Measurements from ENCODE around the gene FBXL5. TPM values are rescaled to one million over a fixed set of nuclear protein-coding genes. Genes with fewer than 3 reads are reported as not detected.

The FBXL5 gene
- total RNA-seq, 1 experiment from 2014 or later, result 59.7 TPM

DNA sequence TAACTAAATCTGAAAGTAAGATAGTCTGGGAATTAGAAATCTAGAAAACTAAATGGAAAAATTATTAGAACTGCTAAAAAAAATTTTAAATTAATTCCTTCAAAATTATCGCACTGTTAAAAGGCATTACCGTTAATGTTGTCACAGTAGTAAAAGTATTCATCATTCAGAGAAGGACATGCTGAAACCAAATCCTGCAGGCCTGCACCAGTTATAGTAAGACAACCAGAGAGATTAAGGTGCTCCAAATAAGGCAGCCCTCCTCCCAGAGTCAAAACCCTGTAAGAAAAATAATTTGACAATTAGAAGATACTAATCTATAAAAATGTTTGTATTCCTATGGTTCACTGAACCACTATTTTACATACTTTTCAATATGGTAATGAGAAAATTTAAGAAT lies 43.0 kb downstream of the FBXL5 start:
- H3K27ac ChIP-seq (ENCODE audit: low read depth, low read length, poor library complexity, severe bottlenecking), result no peak overlapping the region
- BruUV-seq (replicated peaks), result no TSS peak
- no peak for DNase-seq (ENCODE audit: low spot score)
- peaks cover 16% of the 10 kb centered on the region for H3K36me3 ChIP-seq (ENCODE audit: insufficient read depth, low read length, poor library complexity, severe bottlenecking)
- ChIA-PET CTCF (no interaction called here), POLR2A (ENCODE audit: low non-redundant PET) (no interaction called here)
- no peaks in the 10 kb centered on the region for H3K9me3 ChIP-seq (ENCODE audit: low read depth, low read length, poor library complexity, severe bottlenecking)
- no peaks in the 10 kb centered on the region for H3K27me3 ChIP-seq (replicated peaks; ENCODE audit: insufficient read depth, low read depth, low read length, poor library complexity)
- intact Hi-C loops (cut with micrococcal nuclease; ENCODE audit: unreplicated experiment), result no loop called here
- H3K4me1 ChIP-seq (ENCODE audit: insufficient read depth, low read length, poor library complexity, severe bottlenecking), result no peaks in the 10 kb centered on the region
- no peak overlapping the region for H3K4me3 ChIP-seq (ENCODE audit: low read depth, low read length, poor library complexity, severe bottlenecking)
- TF ChIP-seq, protein P1, sequence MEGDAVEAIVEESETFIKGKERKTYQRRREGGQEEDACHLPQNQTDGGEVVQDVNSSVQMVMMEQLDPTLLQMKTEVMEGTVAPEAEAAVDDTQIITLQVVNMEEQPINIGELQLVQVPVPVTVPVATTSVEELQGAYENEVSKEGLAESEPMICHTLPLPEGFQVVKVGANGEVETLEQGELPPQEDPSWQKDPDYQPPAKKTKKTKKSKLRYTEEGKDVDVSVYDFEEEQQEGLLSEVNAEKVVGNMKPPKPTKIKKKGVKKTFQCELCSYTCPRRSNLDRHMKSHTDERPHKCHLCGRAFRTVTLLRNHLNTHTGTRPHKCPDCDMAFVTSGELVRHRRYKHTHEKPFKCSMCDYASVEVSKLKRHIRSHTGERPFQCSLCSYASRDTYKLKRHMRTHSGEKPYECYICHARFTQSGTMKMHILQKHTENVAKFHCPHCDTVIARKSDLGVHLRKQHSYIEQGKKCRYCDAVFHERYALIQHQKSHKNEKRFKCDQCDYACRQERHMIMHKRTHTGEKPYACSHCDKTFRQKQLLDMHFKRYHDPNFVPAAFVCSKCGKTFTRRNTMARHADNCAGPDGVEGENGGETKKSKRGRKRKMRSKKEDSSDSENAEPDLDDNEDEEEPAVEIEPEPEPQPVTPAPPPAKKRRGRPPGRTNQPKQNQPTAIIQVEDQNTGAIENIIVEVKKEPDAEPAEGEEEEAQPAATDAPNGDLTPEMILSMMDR (conservative IDR thresholded peaks at IDR 0.05; ENCODE audit: low read depth, low read length), result no peak
- TF ChIP-seq EZH2 (IDR thresholded peaks at IDR 0.05; ENCODE audit: borderline replicate concordance, low read depth, low read length, poor library complexity, severe bottlenecking), result no peak

DNA sequence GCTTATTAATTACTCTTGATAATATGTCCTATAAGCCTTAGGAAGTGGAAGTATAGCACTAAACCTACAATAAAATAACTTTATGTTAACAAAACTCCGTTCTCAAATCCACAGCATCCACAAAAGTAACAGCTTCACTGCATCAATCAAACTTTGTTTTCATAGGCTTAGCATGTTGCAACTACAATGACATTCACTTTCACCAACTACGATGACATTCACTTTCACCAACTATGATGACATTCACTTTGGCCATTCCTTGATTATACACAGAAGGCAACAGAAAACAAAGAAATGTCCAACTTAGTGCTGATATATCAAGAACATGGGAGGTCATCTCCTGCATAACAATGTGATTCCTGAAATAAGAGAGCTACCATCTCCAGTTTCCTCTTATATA lies 44.3 kb downstream of the FBXL5 start:
- no peak overlapping the region for H3K27ac ChIP-seq (ENCODE audit: low read depth, low read length, poor library complexity, severe bottlenecking)
- intact Hi-C loops (cut with micrococcal nuclease; ENCODE audit: unreplicated experiment), result no loop called here
- no peaks in the 10 kb centered on the region for H3K27me3 ChIP-seq (replicated peaks; ENCODE audit: insufficient read depth, low read depth, low read length, poor library complexity)
- TF ChIP-seq, protein P1 (conservative IDR thresholded peaks at IDR 0.05; ENCODE audit: low read depth, low read length), result no peak
- no peak for TF ChIP-seq EZH2 (IDR thresholded peaks at IDR 0.05; ENCODE audit: borderline replicate concordance, low read depth, low read length, poor library complexity, severe bottlenecking)
- no peaks in the 10 kb centered on the region for H3K9me3 ChIP-seq (ENCODE audit: low read depth, low read length, poor library complexity, severe bottlenecking)
- peaks cover 16% of the 10 kb centered on the region for H3K36me3 ChIP-seq (ENCODE audit: insufficient read depth, low read length, poor library complexity, severe bottlenecking)
- no TSS peak for BruUV-seq (replicated peaks)
- POLR2A ChIA-PET (ENCODE audit: low non-redundant PET), result no interaction called here
- H3K4me1 ChIP-seq (ENCODE audit: insufficient read depth, low read length, poor library complexity, severe bottlenecking), result no peaks in the 10 kb centered on the region
- H3K4me3 ChIP-seq (ENCODE audit: low read depth, low read length, poor library complexity, severe bottlenecking), result no peak overlapping the region
- DNase-seq (ENCODE audit: low spot score), result no peak
- CTCF ChIA-PET, result no interaction called here

DNA sequence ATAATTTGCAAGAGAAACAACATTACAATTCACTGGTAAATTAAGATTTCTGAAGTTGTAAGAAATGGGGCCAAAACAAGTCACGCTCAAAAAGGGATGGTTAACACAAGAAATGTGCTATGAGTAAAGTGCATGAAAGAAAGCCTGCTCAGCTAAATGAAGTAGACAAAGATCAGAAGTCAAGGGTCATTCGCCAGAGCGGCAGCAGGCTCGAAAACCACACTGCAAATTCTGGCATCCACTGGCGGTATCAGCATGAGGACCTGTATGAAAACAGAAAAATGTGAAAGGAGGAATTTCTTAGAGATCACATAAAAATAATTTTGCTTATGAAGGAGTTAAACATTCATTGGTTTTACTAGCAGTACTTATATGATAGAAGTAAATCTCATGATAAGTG lies 49.6 kb downstream of the FBXL5 start:
- no peaks in the 10 kb centered on the region for H3K27me3 ChIP-seq (replicated peaks; ENCODE audit: insufficient read depth, low read depth, low read length, poor library complexity)
- CTCF ChIA-PET, result no interaction called here
- H3K4me1 ChIP-seq (ENCODE audit: insufficient read depth, low read length, poor library complexity, severe bottlenecking), result no peaks in the 10 kb centered on the region
- H3K9me3 ChIP-seq (ENCODE audit: low read depth, low read length, poor library complexity, severe bottlenecking), result no peaks in the 10 kb centered on the region
- no peak overlapping the region for H3K4me3 ChIP-seq (ENCODE audit: low read depth, low read length, poor library complexity, severe bottlenecking)
- no peak for DNase-seq (ENCODE audit: low spot score)
- intact Hi-C loops (cut with micrococcal nuclease; ENCODE audit: unreplicated experiment), result no loop called here
- H3K36me3 ChIP-seq (ENCODE audit: insufficient read depth, low read length, poor library complexity, severe bottlenecking), result peaks cover 26% of the 10 kb centered on the region
- TF ChIP-seq EZH2 (IDR thresholded peaks at IDR 0.05; ENCODE audit: borderline replicate concordance, low read depth, low read length, poor library complexity, severe bottlenecking), result no peak
- TF ChIP-seq, protein P1 (conservative IDR thresholded peaks at IDR 0.05; ENCODE audit: low read depth, low read length), result no peak
- POLR2A ChIA-PET (ENCODE audit: low non-redundant PET), result no interaction called here
- H3K27ac ChIP-seq (ENCODE audit: low read depth, low read length, poor library complexity, severe bottlenecking), result no peak overlapping the region
- BruUV-seq (replicated peaks), result no TSS peak
